ENCODE results near the gene TRPC1. TPM values are rescaled to one million over a fixed set of nuclear protein-coding genes. Genes with fewer than 3 reads are reported as not detected.

TRPC1 gene
- total RNA-seq (ENCODE audit: low replicate concordance): 26.1 and 26.7 TPM in 2 replicates

- peak; percentile 64 for DNase-seq (ENCODE audit: low read depth)
- no peak for TF ChIP-seq CTCF (IDR thresholded peaks at IDR 0.05; ENCODE audit: insufficient read depth, low read length)
- peak within 1 kb of the TSS; percentile 93 for H3K4me3 ChIP-seq (ENCODE audit: low read depth, low read length)
Observed at GRCh38 chr3:142723968-142724681, at the start of gene TRPC1. Gene TRPC1, plus strand, starts transcription at chr3:142724034. Its CDS starts 526 bp downstream, at chr3:142724560.

GRCh38 chr3:142676151-142676550 is 47.7 kb upstream of the TRPC1 start:
- no peak overlapping the region for H3K4me3 ChIP-seq (ENCODE audit: low read depth, low read length)
- no peak for TF ChIP-seq CTCF (IDR thresholded peaks at IDR 0.05; ENCODE audit: insufficient read depth, low read length)
- no peak for DNase-seq (ENCODE audit: low read depth)

GRCh38 chr3:142680710-142681109 is 43.1 kb upstream of the TRPC1 start:
- no peak overlapping the region for H3K4me3 ChIP-seq (ENCODE audit: low read depth, low read length)
- no peak for TF ChIP-seq CTCF (IDR thresholded peaks at IDR 0.05; ENCODE audit: insufficient read depth, low read length)
- peak; percentile 1 for DNase-seq (ENCODE audit: low read depth)

GRCh38 chr3:142690613-142691012 is 33.2 kb upstream of the TRPC1 start:
- no peak for DNase-seq (ENCODE audit: low read depth)
- H3K4me3 ChIP-seq (ENCODE audit: low read depth, low read length): no peak overlapping the region
- no peak for TF ChIP-seq CTCF (IDR thresholded peaks at IDR 0.05; ENCODE audit: insufficient read depth, low read length)

- H3K4me3 ChIP-seq (ENCODE audit: low read depth, low read length): no peak overlapping the region
- no peak for DNase-seq (ENCODE audit: low read depth)
- no peak for TF ChIP-seq CTCF (IDR thresholded peaks at IDR 0.05; ENCODE audit: insufficient read depth, low read length)
Observed at GRCh38 chr3:142691527-142691926, 32.3 kb upstream of the TRPC1 start.

- DNase-seq (ENCODE audit: low read depth): no peak
Observed at GRCh38 chr3:142693136-142693853, 30.5 kb upstream of the TRPC1 start.

More at GRCh38 chr3:142693136-142693853, 30.5 kb upstream of the TRPC1 start:
- TF ChIP-seq CTCF (IDR thresholded peaks at IDR 0.05; ENCODE audit: insufficient read depth, low read length): no peak
- H3K4me3 ChIP-seq (ENCODE audit: low read depth, low read length): no peak overlapping the region
